Right atrium auricular region (tissue), 2 donors: ENCODE results near the gene ROCK2. TPM values are rescaled to one million over a fixed set of nuclear protein-coding genes. Genes with fewer than 3 reads are reported as not detected.
A peak's percentile ranks its signal among the peaks of the same experiment; 100 is the strongest.

ENCODE experiments used
- DNase-seq: peaks from one replicate; pipeline ENCODE4 v3.0.0-alpha.2; 2019; ENCODE audit warnings: low spot score
- H3K27ac ChIP-seq, 2 donors: fragments of 200-600 bp; sonication (generic); 1 replicate in 1 of 2; 2 replicates in 1 of 2; pipeline ENCODE4 v1.5.1; 2016 to 2019
- H3K27me3 ChIP-seq, 2 donors: fragments of 200-600 bp; sonication (generic); one replicate each; pipeline versions ENCODE4 v1.5.1 to v1.6.0; 2017 to 2019
- H3K36me3 ChIP-seq: fragments of 200-600 bp; sonication (generic); one replicate; pipeline ENCODE4 v1.5.1; 2016
- H3K4me1 ChIP-seq, 2 donors: fragments of 200-600 bp; sonication (generic); one replicate each; pipeline versions ENCODE4 v1.5.1 to v1.6.0; 2017 to 2019
- H3K4me3 ChIP-seq, 2 donors: fragments of 200-600 bp; sonication (generic); 1 replicate in 1 of 2; 2 replicates in 1 of 2; pipeline ENCODE4 v1.5.1; 2017 to 2019; ENCODE audit warnings: mild to moderate bottlenecking in 1 of 2, moderate library complexity in 1 of 2
- H3K9me3 ChIP-seq, 2 donors: fragments of 200-600 bp; sonication (generic); one replicate each; pipeline ENCODE4 v1.5.1; 2019
- total RNA-seq, 2 donors: library from RNA; depleted of rRNA; stranded (reverse); fragments of >200 nt; gene quantifications; one replicate each; pipeline ENCODE4 v1.1.0, GENCODE V29; 2016
- TF ChIP-seq, protein P1 (sequence below), 2 donors: fragments of 200-600 bp; sonication (generic); IDR thresholded peaks; one replicate each; pipeline ENCODE4 v1.5.1; 2019; ENCODE audit warnings: antibody characterized with exemption in 2 of 2

Gene ROCK2
- total RNA-seq, 2 donors from 2014 or later = 32.3 to 32.6 TPM

DNA sequence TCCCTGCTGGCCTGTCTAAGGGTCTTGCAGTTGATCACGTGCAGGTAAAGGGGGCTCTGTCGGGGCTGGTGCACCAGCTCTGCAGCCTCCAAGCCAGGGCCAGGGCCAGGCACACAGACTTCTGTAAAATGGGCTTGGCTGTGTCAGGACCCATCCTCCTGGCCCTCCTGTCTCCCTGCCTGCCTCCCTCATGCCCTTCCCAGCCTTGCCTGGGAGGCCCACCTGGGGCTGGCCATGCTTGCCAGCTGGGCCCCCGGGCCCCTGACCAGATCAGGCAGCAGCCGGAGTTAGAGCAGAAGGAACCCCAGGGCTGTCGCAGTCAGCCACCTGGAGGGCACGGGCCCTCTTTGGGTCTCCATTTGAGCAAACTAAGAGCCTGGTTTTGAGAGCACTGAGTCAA is 187.1 kb downstream of the ROCK2 start:
- H3K4me3 ChIP-seq = no peak overlapping the region
- TF ChIP-seq, protein P1, sequence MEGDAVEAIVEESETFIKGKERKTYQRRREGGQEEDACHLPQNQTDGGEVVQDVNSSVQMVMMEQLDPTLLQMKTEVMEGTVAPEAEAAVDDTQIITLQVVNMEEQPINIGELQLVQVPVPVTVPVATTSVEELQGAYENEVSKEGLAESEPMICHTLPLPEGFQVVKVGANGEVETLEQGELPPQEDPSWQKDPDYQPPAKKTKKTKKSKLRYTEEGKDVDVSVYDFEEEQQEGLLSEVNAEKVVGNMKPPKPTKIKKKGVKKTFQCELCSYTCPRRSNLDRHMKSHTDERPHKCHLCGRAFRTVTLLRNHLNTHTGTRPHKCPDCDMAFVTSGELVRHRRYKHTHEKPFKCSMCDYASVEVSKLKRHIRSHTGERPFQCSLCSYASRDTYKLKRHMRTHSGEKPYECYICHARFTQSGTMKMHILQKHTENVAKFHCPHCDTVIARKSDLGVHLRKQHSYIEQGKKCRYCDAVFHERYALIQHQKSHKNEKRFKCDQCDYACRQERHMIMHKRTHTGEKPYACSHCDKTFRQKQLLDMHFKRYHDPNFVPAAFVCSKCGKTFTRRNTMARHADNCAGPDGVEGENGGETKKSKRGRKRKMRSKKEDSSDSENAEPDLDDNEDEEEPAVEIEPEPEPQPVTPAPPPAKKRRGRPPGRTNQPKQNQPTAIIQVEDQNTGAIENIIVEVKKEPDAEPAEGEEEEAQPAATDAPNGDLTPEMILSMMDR (IDR thresholded peaks at IDR 0.05) = no peak
- H3K4me1 ChIP-seq = peaks cover 0 to 18% of the 10 kb centered on the region in 2 donors
- no peak for DNase-seq
- H3K9me3 ChIP-seq = no peaks in the 10 kb centered on the region
- no peaks in the 10 kb centered on the region for H3K36me3 ChIP-seq
- H3K27me3 ChIP-seq = no peaks in the 10 kb centered on the region
- H3K27ac ChIP-seq = no peak overlapping the region

DNA sequence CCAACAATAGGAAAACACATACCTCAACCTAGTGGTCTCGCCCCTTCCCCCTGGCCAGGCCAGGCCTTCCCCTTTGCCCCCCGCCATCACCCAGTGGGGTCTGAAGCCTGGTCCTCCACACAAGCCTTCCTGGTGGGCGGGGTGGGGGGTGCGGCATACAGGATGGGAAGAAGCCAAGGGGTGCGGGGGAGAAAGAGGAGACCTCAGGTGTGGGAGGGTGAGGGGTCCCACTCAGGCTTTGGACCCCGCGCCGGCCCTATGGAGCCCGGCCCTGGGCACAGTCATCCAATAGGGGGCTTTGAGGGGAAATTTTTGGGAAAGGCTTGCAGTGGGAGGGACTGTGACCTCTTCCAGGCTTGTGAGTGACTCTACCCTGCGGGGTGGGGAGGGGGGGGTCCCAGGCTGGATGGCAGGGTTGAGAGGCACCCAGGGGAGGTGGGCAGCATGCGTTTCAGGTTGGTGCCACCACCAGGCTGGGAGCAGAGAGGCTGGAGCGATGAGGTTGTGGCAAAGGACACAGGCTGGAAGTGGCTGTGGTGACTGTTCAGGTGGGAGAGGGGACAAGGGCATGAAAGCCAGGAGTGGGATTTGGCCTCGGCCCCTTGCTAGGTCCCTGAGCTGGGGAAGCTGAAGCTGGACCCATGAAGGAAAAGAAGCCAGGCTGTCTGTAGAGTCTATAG is 187.9 kb downstream of the ROCK2 start:
- H3K27ac ChIP-seq = no peak overlapping the region
- TF ChIP-seq, protein P1 (IDR thresholded peaks at IDR 0.05) = no peak
- H3K27me3 ChIP-seq = no peaks in the 10 kb centered on the region
- no peak for DNase-seq
- H3K4me1 ChIP-seq = peaks cover 0 to 18% of the 10 kb centered on the region in 2 donors
- H3K9me3 ChIP-seq = no peaks in the 10 kb centered on the region
- no peaks in the 10 kb centered on the region for H3K36me3 ChIP-seq
- no peak overlapping the region for H3K4me3 ChIP-seq

DNA sequence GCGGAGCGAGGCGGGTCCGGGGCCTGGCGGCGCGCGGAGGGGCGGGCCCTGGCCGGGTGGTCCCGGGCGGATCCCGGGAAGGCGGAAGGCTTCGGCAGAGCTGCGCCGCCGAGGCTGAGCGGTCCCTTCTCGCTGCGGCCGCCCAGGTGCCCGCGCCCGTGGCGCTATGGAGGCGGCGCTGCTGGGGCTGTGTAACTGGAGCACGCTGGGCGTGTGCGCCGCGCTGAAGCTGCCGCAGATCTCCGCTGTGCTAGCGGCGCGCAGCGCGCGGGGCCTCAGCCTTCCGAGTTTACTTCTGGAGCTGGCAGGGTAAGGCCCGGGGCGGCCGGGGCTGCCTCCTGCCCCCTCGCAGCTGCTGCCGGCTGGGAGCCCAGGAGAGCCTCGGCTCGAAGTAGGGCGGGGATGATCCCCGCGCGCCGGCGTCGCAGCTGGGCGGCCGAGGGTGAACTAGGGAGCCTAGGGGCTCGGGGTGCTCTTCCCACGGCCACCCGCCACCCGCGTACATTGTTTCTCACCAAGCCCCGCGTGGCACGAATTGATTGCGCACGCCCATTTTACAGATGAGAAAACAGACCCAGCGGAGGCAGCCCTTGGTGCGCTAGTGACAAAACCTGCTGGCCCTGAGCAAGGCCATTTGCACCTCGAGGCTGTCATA is 188.9 kb downstream of the ROCK2 start, which contains the start of gene SLC66A3:
Gene SLC66A3, plus strand, starts transcription at position 87 of the 655 bp plus-strand sequence. Its CDS starts 80 bp downstream, at position 167.
- Histone ChIP-seq H3K27me3 (no peaks in the 10 kb centered on the region), H3K4me3 (peak within 1 kb of the TSS; percentile 81 to 91), H3K36me3 (no peaks in the 10 kb centered on the region), H3K4me1 (peaks cover 0 to 18% of the 10 kb centered on the region in 2 donors), H3K27ac (peak within 1 kb of the TSS; percentile 87 to 95), H3K9me3 (no peaks in the 10 kb centered on the region)
- TF ChIP-seq, protein P1 (IDR thresholded peaks at IDR 0.05) = peak in 1 of 2 donors; percentile 32
- no peak for DNase-seq

DNA sequence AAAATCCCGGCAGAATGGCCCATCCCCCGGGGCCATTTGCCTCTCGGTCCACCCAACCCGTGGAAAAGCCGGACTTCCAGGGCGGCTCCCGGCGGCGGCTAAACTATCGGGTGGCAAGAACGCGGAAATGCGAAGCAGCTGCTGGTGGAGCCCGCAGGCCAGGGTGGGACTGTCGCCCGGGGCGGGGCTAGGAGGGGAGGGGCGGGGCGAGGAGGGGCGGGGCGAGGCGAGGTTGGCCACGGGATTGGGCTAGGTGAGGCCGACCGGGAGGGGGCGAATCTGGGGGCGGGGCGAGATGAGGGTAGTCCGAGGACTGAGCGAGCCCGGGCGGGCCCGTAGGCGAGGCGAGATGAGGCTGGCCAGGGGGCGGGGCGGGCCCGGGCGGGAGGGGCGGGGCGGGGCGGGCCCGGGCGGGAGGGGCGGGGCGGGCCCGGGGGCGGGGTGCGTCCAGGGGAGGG is 189.5 kb downstream of the ROCK2 start:
- TF ChIP-seq, protein P1 (IDR thresholded peaks at IDR 0.05) = no peak
- DNase-seq = peak; percentile 95
- Histone ChIP-seq H3K27ac (peak overlapping the region; percentile 87 to 95), H3K4me3 (peak overlapping the region; percentile 81 to 91), H3K4me1 (peaks cover 0 to 18% of the 10 kb centered on the region in 2 donors), H3K27me3 (no peaks in the 10 kb centered on the region), H3K9me3 (no peaks in the 10 kb centered on the region), H3K36me3 (no peaks in the 10 kb centered on the region)

DNA sequence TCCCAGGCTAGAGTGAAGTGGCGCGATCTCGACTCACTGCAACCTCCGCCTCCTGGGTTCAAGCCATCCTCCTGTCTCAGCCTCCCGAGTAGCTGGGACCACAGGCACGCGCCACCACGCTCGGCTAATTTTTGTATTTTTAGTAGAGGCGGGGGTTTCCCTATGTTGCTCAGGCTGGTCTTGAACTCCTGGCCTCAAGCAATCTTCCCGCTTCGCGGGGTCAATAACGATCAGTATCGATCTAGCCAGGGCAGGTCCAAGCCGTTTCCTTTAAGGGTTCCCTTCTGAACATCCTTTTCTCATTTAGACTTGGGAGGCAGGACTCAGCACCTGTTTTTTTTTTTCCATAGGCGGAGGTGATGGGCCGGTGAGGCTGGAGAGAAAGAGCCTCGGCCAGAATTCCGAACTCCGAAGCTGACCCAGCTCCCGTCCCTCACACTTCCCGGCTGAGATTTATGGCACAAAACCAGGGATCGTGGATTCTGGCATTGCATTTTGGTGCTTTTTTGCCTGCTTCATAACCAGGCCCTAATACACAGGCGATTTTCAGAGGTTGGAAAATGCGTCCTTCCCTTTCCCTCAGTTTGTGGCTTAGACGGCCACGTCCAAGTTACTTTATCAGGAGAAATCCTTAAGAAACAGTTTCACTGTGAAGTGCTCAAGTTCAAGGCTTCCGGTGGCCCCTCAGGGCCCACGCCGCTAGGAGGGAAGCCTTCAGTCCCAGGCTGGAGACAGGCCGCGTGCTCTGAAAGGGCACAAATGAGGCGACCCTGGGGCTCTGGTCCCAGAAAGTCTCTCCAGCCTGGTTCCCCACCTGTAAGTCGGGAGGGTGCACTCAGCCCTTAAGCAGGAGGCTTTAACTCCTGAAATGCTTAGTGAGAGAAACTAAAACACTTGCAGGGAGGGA is 190.2 kb downstream of the ROCK2 start:
- no peak for DNase-seq
- H3K9me3 ChIP-seq = no peaks in the 10 kb centered on the region
- H3K4me3 ChIP-seq = peak overlapping the region; percentile 42 to 55
- TF ChIP-seq, protein P1 (IDR thresholded peaks at IDR 0.05) = no peak
- H3K27me3 ChIP-seq = no peaks in the 10 kb centered on the region
- peak overlapping the region; percentile 87 to 95 for H3K27ac ChIP-seq
- no peaks in the 10 kb centered on the region for H3K36me3 ChIP-seq
- peaks cover 0 to 18% of the 10 kb centered on the region in 2 donors for H3K4me1 ChIP-seq
